Nephron (organoid): ENCODE results near the gene TMEM117.

Experiments
- H3K27ac Mint-ChIP-seq, 3 experiments: 2 replicates each; pipeline ENCODE4 v1.8.0; 2020; ENCODE audit warnings: mixed read lengths in 3 of 3, mild to moderate bottlenecking in 2 of 3, moderate library complexity in 1 of 3
- H3K27me3 Mint-ChIP-seq: 2 replicates; pipeline ENCODE4 v1.8.0; 2021; ENCODE audit warnings: low read depth, mild to moderate bottlenecking, moderate library complexity, mixed read lengths
- H3K36me3 Mint-ChIP-seq: 2 replicates; pipeline ENCODE4 v1.8.0; 2020; ENCODE audit warnings: low read depth, mixed read lengths
- H3K4me1 Mint-ChIP-seq: 2 replicates; pipeline ENCODE4 v1.8.0; 2020; ENCODE audit warnings: mixed read lengths
- H3K4me3 Mint-ChIP-seq, 3 experiments: 2 replicates each; pipeline ENCODE4 v1.8.0; 2020; ENCODE audit warnings: mild to moderate bottlenecking in 3 of 3, mixed read lengths in 3 of 3, moderate library complexity in 2 of 3
- H3K9me3 Mint-ChIP-seq: 2 replicates; pipeline ENCODE4 v1.8.0; 2020; ENCODE audit warnings: mixed read lengths
- TF ChIP-seq, protein P1 (sequence below), 3 experiments: fragments of 200-600 bp; sonication (generic); IDR thresholded peaks; one replicate each; pipeline ENCODE4 v1.5.0; 2021; ENCODE audit warnings: antibody characterized with exemption in 3 of 3; ENCODE audit not compliant: unreplicated experiment in 3 of 3

TMEM117 gene

DNA sequence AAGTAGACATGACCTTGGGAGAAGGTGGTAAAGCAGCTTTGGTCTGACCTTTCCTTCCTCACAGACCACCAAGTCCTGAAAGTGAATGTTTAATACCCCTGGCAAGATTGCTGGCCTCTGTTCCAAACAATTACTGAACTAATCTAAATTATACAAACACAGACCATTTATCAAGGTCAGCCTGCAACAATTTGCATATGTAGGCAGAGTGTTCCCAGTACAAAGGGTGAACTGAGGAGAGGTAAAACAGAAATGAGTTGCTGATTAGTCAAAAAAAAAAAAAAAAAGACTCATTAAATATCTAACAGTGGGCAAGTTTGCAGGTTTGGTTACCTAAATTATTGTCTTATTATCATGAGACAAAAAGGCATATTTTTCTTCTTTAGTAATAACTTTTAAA is 506.5 kb downstream of the TMEM117 start:
- Mint-ChIP-seq H3K4me3 (no peak overlapping the region), H3K36me3 (no peaks in the 10 kb centered on the region), H3K9me3 (no peaks in the 10 kb centered on the region), H3K27ac (peak overlapping the region in 1 of 3 experiments; percentile 71), H3K4me1 (no peaks in the 10 kb centered on the region), H3K27me3 (no peaks in the 10 kb centered on the region)
- TF ChIP-seq, protein P1, sequence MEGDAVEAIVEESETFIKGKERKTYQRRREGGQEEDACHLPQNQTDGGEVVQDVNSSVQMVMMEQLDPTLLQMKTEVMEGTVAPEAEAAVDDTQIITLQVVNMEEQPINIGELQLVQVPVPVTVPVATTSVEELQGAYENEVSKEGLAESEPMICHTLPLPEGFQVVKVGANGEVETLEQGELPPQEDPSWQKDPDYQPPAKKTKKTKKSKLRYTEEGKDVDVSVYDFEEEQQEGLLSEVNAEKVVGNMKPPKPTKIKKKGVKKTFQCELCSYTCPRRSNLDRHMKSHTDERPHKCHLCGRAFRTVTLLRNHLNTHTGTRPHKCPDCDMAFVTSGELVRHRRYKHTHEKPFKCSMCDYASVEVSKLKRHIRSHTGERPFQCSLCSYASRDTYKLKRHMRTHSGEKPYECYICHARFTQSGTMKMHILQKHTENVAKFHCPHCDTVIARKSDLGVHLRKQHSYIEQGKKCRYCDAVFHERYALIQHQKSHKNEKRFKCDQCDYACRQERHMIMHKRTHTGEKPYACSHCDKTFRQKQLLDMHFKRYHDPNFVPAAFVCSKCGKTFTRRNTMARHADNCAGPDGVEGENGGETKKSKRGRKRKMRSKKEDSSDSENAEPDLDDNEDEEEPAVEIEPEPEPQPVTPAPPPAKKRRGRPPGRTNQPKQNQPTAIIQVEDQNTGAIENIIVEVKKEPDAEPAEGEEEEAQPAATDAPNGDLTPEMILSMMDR (IDR thresholded peaks at IDR 0.05; ENCODE audit: unreplicated experiment in 3 of 3) = no peak

DNA sequence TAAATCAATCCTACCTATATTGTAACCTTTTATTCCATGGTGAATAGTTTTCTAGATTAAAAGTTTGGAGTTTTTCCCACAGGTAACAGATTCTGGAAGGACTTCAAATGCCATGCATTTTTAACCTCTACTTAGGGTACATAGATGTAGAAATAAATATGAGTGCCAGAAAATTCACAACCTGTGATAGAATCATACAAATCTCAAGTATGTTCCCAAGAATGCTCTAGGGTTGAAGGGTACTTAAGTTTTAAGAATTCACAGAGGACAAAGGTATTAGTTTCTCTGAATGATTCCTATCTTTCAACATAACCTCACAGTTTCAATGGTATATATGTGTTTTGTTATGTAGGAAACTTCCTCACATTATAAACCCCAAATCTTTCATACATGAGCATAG is 511.3 kb downstream of the TMEM117 start:
- no peaks in the 10 kb centered on the region for H3K9me3 Mint-ChIP-seq

DNA sequence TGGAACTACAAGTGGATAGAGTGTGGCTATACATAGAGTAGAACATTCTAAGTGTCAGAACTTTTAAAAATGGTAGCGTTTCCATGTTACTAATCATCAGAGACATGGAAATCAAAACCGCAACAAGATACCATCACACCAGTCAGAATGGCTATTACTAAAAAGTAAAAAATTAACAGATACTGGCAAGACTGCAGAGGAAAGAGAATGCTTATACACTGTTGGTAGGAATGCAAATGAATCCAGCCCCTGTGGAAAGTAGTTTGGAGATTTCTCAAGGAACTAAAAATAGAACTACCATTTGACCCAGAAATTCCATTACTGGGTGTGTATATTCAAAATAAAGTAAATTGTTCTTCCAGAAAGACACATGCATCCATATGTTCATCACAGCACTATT is 521.6 kb downstream of the TMEM117 start:
- Mint-ChIP-seq H3K36me3 (no peaks in the 10 kb centered on the region), H3K27me3 (no peaks in the 10 kb centered on the region), H3K9me3 (peaks cover 2% of the 10 kb centered on the region), H3K4me3 (no peak overlapping the region), H3K27ac (no peak overlapping the region), H3K4me1 (no peaks in the 10 kb centered on the region)
- TF ChIP-seq, protein P1 (IDR thresholded peaks at IDR 0.05; ENCODE audit: unreplicated experiment in 3 of 3) = no peak

More for the DNA sequence above, 511.3 kb downstream of the TMEM117 start:
- no peaks in the 10 kb centered on the region for H3K36me3 Mint-ChIP-seq
- no peaks in the 10 kb centered on the region for H3K27me3 Mint-ChIP-seq
- no peaks in the 10 kb centered on the region for H3K4me1 Mint-ChIP-seq
- no peak overlapping the region for H3K27ac Mint-ChIP-seq
- TF ChIP-seq, protein P1 (IDR thresholded peaks at IDR 0.05; ENCODE audit: unreplicated experiment in 3 of 3) = no peak
- no peak overlapping the region for H3K4me3 Mint-ChIP-seq

- Mint-ChIP-seq H3K9me3 (peaks cover 2% of the 10 kb centered on the region), H3K36me3 (no peaks in the 10 kb centered on the region), H3K27ac (no peak overlapping the region), H3K4me1 (no peaks in the 10 kb centered on the region), H3K4me3 (no peak overlapping the region), H3K27me3 (no peaks in the 10 kb centered on the region)
- TF ChIP-seq, protein P1 (IDR thresholded peaks at IDR 0.05; ENCODE audit: unreplicated experiment in 3 of 3) = no peak
These were observed 522.8 kb downstream of the TMEM117 start for GRCh38 chr12:44358636-44359035.

DNA sequence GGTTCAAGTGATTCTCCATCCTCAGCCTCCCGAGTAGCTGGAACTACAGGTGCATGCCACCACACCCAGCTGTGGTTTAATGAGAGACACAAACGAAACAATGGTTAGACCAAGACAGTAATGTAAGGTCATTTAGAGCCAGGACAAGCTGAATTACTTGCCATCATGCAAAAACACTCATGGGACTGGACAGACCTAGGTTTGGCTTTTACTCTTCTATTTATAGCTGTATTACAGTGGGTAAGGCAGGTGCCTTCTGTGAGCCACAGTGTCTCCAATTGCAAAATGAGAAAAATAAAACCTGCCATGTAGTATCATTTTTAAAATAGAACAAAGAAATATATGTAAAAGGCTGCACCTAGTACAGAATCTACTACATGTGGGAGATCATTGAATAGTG is 527.1 kb downstream of the TMEM117 start:
- H3K4me3 Mint-ChIP-seq = no peak overlapping the region
- TF ChIP-seq, protein P1 (IDR thresholded peaks at IDR 0.05; ENCODE audit: unreplicated experiment in 3 of 3) = no peak
- H3K27ac Mint-ChIP-seq = no peak overlapping the region
- no peaks in the 10 kb centered on the region for H3K9me3 Mint-ChIP-seq
- no peaks in the 10 kb centered on the region for H3K36me3 Mint-ChIP-seq
- H3K4me1 Mint-ChIP-seq = no peaks in the 10 kb centered on the region
- H3K27me3 Mint-ChIP-seq = no peaks in the 10 kb centered on the region

GRCh38 chr12:44367136-44367535 is 531.3 kb downstream of the TMEM117 start:
- H3K4me3 Mint-ChIP-seq = no peak overlapping the region
- H3K4me1 Mint-ChIP-seq = no peaks in the 10 kb centered on the region
- no peaks in the 10 kb centered on the region for H3K9me3 Mint-ChIP-seq
- TF ChIP-seq, protein P1 (IDR thresholded peaks at IDR 0.05; ENCODE audit: unreplicated experiment in 3 of 3) = no peak
- no peak overlapping the region for H3K27ac Mint-ChIP-seq
- H3K27me3 Mint-ChIP-seq = no peaks in the 10 kb centered on the region
- no peaks in the 10 kb centered on the region for H3K36me3 Mint-ChIP-seq
